NCI-H460 (cell line): Measurements from ENCODE around the gene TM7SF2. TPM values are rescaled to one million over a fixed set of nuclear protein-coding genes. Genes with fewer than 3 reads are reported as not detected.

Experiments
- DNase-seq: peaks from one replicate; pipeline ENCODE4 v3.0.0-alpha.2; 2016; ENCODE audit warnings: low read depth; ENCODE audit errors: extremely low read depth
- polyA plus RNA-seq: library from polyadenylated mRNA; depleted of rRNA; stranded (reverse); fragments of >200 nt; gene quantifications from 2 replicates; pipeline ENCODE4 v1.2.3, GENCODE V29; 2014; cell fraction: nucleus; rRNA removed
- total RNA-seq: library from RNA; depleted of rRNA; stranded (reverse); fragments of >200 nt; shearing (Covaris generic); gene quantifications from 2 replicates; pipeline ENCODE4 v1.2.3, GENCODE V29; 2014; rRNA removed

TM7SF2 gene
- 4.2 and 4.6 TPM in 2 replicates for total RNA-seq
- polyA plus RNA-seq: 5.7 and 10.7 TPM in 2 replicates

GRCh38 chr11:65111744-65112545 lies at the start of gene TM7SF2:
TM7SF2 (plus strand) TSS chr11:65111872; CDS start chr11:65112016, 144 bp downstream.
- DNase-seq: peak; percentile 87

- DNase-seq: no peak
These were observed 48.1 kb upstream of the TM7SF2 start for GRCh38 chr11:65063532-65063931.

- no peak for DNase-seq
These were observed 46.8 kb upstream of the TM7SF2 start for GRCh38 chr11:65064847-65065240.

GRCh38 chr11:65065851-65066250 lies 45.8 kb upstream of the TM7SF2 start:
- no peak for DNase-seq

- DNase-seq: no peak
These were observed 45.4 kb upstream of the TM7SF2 start for GRCh38 chr11:65066315-65066714.

GRCh38 chr11:65066805-65067291 lies 44.8 kb upstream of the TM7SF2 start:
- DNase-seq: no peak

GRCh38 chr11:65067446-65067845 lies 44.2 kb upstream of the TM7SF2 start:
- no peak for DNase-seq

GRCh38 chr11:65069217-65069616 lies 42.5 kb upstream of the TM7SF2 start:
- DNase-seq: no peak

- DNase-seq: no peak
These were observed 39.6 kb upstream of the TM7SF2 start for GRCh38 chr11:65071907-65072630.

GRCh38 chr11:65072631-65072966 lies 39.1 kb upstream of the TM7SF2 start:
- DNase-seq: no peak

GRCh38 chr11:65077451-65077850 lies 34.2 kb upstream of the TM7SF2 start:
- DNase-seq: no peak

GRCh38 chr11:65078151-65078550 lies 33.5 kb upstream of the TM7SF2 start:
- peak; percentile 17 for DNase-seq

- DNase-seq: no peak
These were observed 32.8 kb upstream of the TM7SF2 start for GRCh38 chr11:65078786-65079342.

GRCh38 chr11:65083134-65083833 lies 28.4 kb upstream of the TM7SF2 start:
- no peak for DNase-seq

- peak; percentile 89 for DNase-seq
These were observed 27.7 kb upstream of the TM7SF2 start, which contains the start of the genes CDCA5 and ZFPL1 for GRCh38 chr11:65083834-65084597. CDCA5 (minus strand) TSS chr11:65084040; CDS start chr11:65083978, 62 bp downstream. ZFPL1 (plus strand) TSS chr11:65084222; CDS start chr11:65084699, 477 bp downstream.

- DNase-seq: no peak
These were observed 26.9 kb upstream of the TM7SF2 start for GRCh38 chr11:65084598-65085375.

- DNase-seq: no peak
These were observed 26.2 kb upstream of the TM7SF2 start for GRCh38 chr11:65085446-65085845.

GRCh38 chr11:65086809-65087208 lies 24.9 kb upstream of the TM7SF2 start:
- no peak for DNase-seq

GRCh38 chr11:65087216-65087615 lies 24.5 kb upstream of the TM7SF2 start:
- DNase-seq: no peak
